GM23338 (cell line): ENCODE data around the gene MRC2. TPM values are rescaled to one million over a fixed set of nuclear protein-coding genes. Genes with fewer than 3 reads are reported as not detected.

ENCODE experiments used
- ATAC-seq: fragments of 200-7000 bp; cut with Tn5 transposase; 3 replicates; pipeline ENCODE4 v1.9.1; 2020
- DNase-seq: peaks from one replicate; pipeline ENCODE4 v3.0.0-alpha.2; 2015; ENCODE audit warnings: low spot score
- H2AFZ ChIP-seq: fragments of 200-600 bp; sonication (generic); 2 replicates; pipeline ENCODE4 v1.8.0; 2016; ENCODE audit warnings: antibody characterized with exemption, mild to moderate bottlenecking, moderate library complexity
- H3F3A ChIP-seq: fragments of 200-600 bp; sonication (generic); replicated peaks from 2 replicates; pipeline ENCODE4 v1.8.0; 2017; ENCODE audit warnings: antibody characterized with exemption, mixed run types, low read depth
- H3K27ac ChIP-seq: fragments of 200-600 bp; sonication (generic); 2 replicates; pipeline ENCODE4 v1.6.1; 2016; ENCODE audit warnings: low read depth
- H3K27me3 ChIP-seq: fragments of 200-600 bp; sonication (generic); 2 replicates; pipeline ENCODE4 v1.8.0; 2016; ENCODE audit warnings: mild to moderate bottlenecking, mixed run types, moderate library complexity; ENCODE audit not compliant: insufficient read depth
- H3K36me3 ChIP-seq: fragments of 200-600 bp; sonication (generic); 2 replicates; pipeline ENCODE4 v1.8.0; 2016; ENCODE audit warnings: mild to moderate bottlenecking; ENCODE audit not compliant: insufficient read depth
- H3K4me1 ChIP-seq: fragments of 200-600 bp; sonication (generic); 2 replicates; pipeline ENCODE4 v1.8.0; 2016; ENCODE audit warnings: mild to moderate bottlenecking, moderate library complexity; ENCODE audit not compliant: insufficient read depth
- H3K4me2 ChIP-seq: fragments of 200-600 bp; sonication (generic); 2 replicates; pipeline ENCODE4 v1.7.1; 2017; ENCODE audit warnings: mixed run types
- H3K4me3 ChIP-seq: fragments of 200-600 bp; sonication (generic); 2 replicates; pipeline ENCODE4 v1.6.1; 2016; ENCODE audit warnings: mixed run types
- H3K79me2 ChIP-seq: fragments of 200-600 bp; sonication (generic); replicated peaks from 2 replicates; pipeline ENCODE4 v1.8.0; 2017; ENCODE audit warnings: mild to moderate bottlenecking; ENCODE audit not compliant: insufficient read depth
- H3K9me2 ChIP-seq: fragments of 200-600 bp; sonication (generic); 2 replicates; pipeline ENCODE4 v1.8.0; 2017; ENCODE audit not compliant: insufficient read depth
- H4K20me1 ChIP-seq: fragments of 200-600 bp; sonication (generic); replicated peaks from 2 replicates; pipeline ENCODE4 v1.8.0; 2017; ENCODE audit warnings: mild to moderate bottlenecking; ENCODE audit not compliant: insufficient read depth
- H3K27ac Mint-ChIP-seq: 2 replicates; pipeline ENCODE4 v1.8.0; 2020; ENCODE audit warnings: inconsistent platforms, mild to moderate bottlenecking, moderate library complexity, mixed read lengths
- H3K27me3 Mint-ChIP-seq: 3 replicates; pipeline ENCODE4 v1.8.0; 2022; ENCODE audit warnings: low read depth, mild to moderate bottlenecking, moderate library complexity, mixed read lengths, inconsistent platforms; ENCODE audit not compliant: insufficient read depth, poor library complexity
- H3K36me3 Mint-ChIP-seq: 3 replicates; pipeline ENCODE4 v1.8.0; 2021; ENCODE audit warnings: low read depth, mild to moderate bottlenecking, inconsistent platforms, moderate library complexity, mixed read lengths
- H3K4me1 Mint-ChIP-seq: 3 replicates; pipeline ENCODE4 v1.8.0; 2020; ENCODE audit warnings: mild to moderate bottlenecking, inconsistent platforms, mixed read lengths
- H3K4me3 Mint-ChIP-seq: 3 replicates; pipeline ENCODE4 v1.8.0; 2021; ENCODE audit warnings: moderate library complexity, mild to moderate bottlenecking, inconsistent platforms, mixed read lengths
- H3K9me3 Mint-ChIP-seq: 3 replicates; pipeline ENCODE4 v1.8.0; 2020; ENCODE audit warnings: moderate library complexity, mild to moderate bottlenecking, inconsistent platforms, mixed read lengths
- CTCF ChIP-seq, 2 experiments: fragments of 200-600 bp in 1 of 2; sonication (generic) in 1 of 2; conservative IDR thresholded peaks; 2 replicates each; pipeline versions ENCODE4 v1.5.1 to v1.6.1; 2016 to 2017; ENCODE audit warnings: antibody characterized with exemption in 2 of 2, low read depth in 2 of 2, mild to moderate bottlenecking in 2 of 2, moderate library complexity in 1 of 2
- EZH2 ChIP-seq: fragments of 200-600 bp; sonication (generic); IDR thresholded peaks from one replicate; pipeline ENCODE4 v1.8.0; 2017; ENCODE audit warnings: antibody characterized with exemption, mild to moderate bottlenecking, low read depth; ENCODE audit not compliant: unreplicated experiment
- EZH2phosphoT487 ChIP-seq: fragments of 200-600 bp; sonication (generic); IDR thresholded peaks from one replicate; pipeline ENCODE4 v1.8.1; 2018; ENCODE audit warnings: antibody characterized with exemption; ENCODE audit not compliant: unreplicated experiment
- JUNB ChIP-seq: IDR thresholded peaks from one replicate; pipeline ENCODE4 v1.6.1; 2016; ENCODE audit warnings: antibody characterized with exemption; ENCODE audit not compliant: unreplicated experiment
- NANOG ChIP-seq: IDR thresholded peaks from 2 replicates; pipeline ENCODE4 v1.6.1; 2016; ENCODE audit warnings: antibody characterized with exemption, borderline replicate concordance
- ZNF462 ChIP-seq: fragments of 250-450 bp; sonication (Bioruptor Pico); IDR thresholded peaks from 2 replicates; pipeline ENCODE4 v1.5.0; 2020; ENCODE audit warnings: mild to moderate bottlenecking, moderate library complexity
- polyA plus RNA-seq: library from polyadenylated mRNA; unstranded; fragments of >200 nt; fragmentation: Nextera tagmentation; extraction: Ambion mirVana; gene quantifications from 2 replicates; pipeline ENCODE4 v1.2.1, GENCODE V29; 2016
- total RNA-seq: library from RNA; depleted of rRNA; stranded (reverse); fragments of >200 nt; shearing (Covaris generic); gene quantifications from 2 replicates; pipeline ENCODE4 v1.2.3, GENCODE V29; 2014

Gene MRC2
- total and polyA plus RNA-seq, 2 experiments from 2014 or later = 8.0 to 38.6 TPM

- TF ChIP-seq NANOG (no peak), ZNF462 (CRISPR knock-in tag) (no peak), EZH2phosphoT487 (no peak)
Observed at GRCh38 chr17:62674363-62674739, 46.9 kb downstream of the MRC2 start (continued).

- no peaks in the 10 kb centered on the region for H3K4me1 ChIP-seq
- no peaks in the 10 kb centered on the region for H3K27me3 ChIP-seq
- Mint-ChIP-seq H3K36me3 (no peaks in the 10 kb centered on the region; the same call in 2 of the 3 replicates), H3K9me3 (no peaks in the 10 kb centered on the region), H3K4me3 (no peak overlapping the region), H3K4me1 (0 out of 3 replicates have a peak, but pooled peaks cover 3% of the 10 kb centered on the region), H3K27me3 (peaks cover 7% of the 10 kb centered on the region), H3K27ac (no peak overlapping the region)
- H3K4me3 ChIP-seq = no peak overlapping the region
- H2AFZ ChIP-seq = no peak overlapping the region
- H3K27ac ChIP-seq = no peak overlapping the region
- no peaks in the 10 kb centered on the region for H3K36me3 ChIP-seq
- no peaks in the 10 kb centered on the region for H4K20me1 ChIP-seq
- TF ChIP-seq EZH2 = no peak
- TF ChIP-seq JUNB = no peak
- no peak for TF ChIP-seq EZH2phosphoT487
- no peak for TF ChIP-seq CTCF (conservative IDR thresholded peaks at IDR 0.05; ENCODE audit: low read depth in 2 of 2)
- TF ChIP-seq ZNF462 (CRISPR knock-in tag) = no peak
- no peaks in the 10 kb centered on the region for H3F3A ChIP-seq
- DNase-seq = no peak
- ATAC-seq = no peak
- no peak overlapping the region for H3K4me2 ChIP-seq
- no peaks in the 10 kb centered on the region for H3K9me2 ChIP-seq
- no peaks in the 10 kb centered on the region for H3K79me2 ChIP-seq
Observed at GRCh38 chr17:62674841-62675240, 47.4 kb downstream of the MRC2 start.
